SK-N-SH (cell line): ENCODE results near the gene SFT2D3. TPM values are rescaled to one million over a fixed set of nuclear protein-coding genes. Genes with fewer than 3 reads are reported as not detected.

Source experiments
- CTCF ChIA-PET: fragments of 300-600, 350-600 bp; formaldehyde crosslinking; extraction: SDS; loops from one replicate; lab custom pipeline; 2021; lab: Yijun Ruan, JAX
- POLR2A ChIA-PET: fragments of 350-600 bp; sonication (Branson Sonifier 250); formaldehyde crosslinking; extraction: SDS; loops from one replicate; lab custom pipeline; 2020; ENCODE audit warnings: antibody characterized with exemption, inconsistent platforms; lab: Yijun Ruan, JAX
- DNase-seq: peaks from one replicate; pipeline ENCODE4 v3.0.0; 2012
- H2AFZ ChIP-seq: fragments of 200-600 bp; sonication (generic); 2 replicates; pipeline ENCODE4 v1.8.1; 2016; ENCODE audit warnings: antibody characterized with exemption, mild to moderate bottlenecking, low read depth
- H3F3A ChIP-seq: fragments of 200-600 bp; sonication (generic); replicated peaks from 2 replicates; pipeline ENCODE3; 2016; ENCODE audit warnings: antibody characterized with exemption, mild to moderate bottlenecking; ENCODE audit not compliant: insufficient read depth
- H3K27ac ChIP-seq, 2 experiments: fragments of 200-500 bp in 1 of 2; fragments of 200-600 bp in 1 of 2; sonication (Bioruptor generic) in 1 of 2; sonication (generic), shearing (Covaris generic) in 1 of 2; 2 replicates each; pipeline versions ENCODE4 v1.5.1 to v1.6.1; 2014 to 2016; ENCODE audit warnings: low read depth in 2 of 2, inconsistent platforms in 1 of 2, low read length in 1 of 2, mild to moderate bottlenecking in 1 of 2, mixed read lengths in 1 of 2
- H3K27me3 ChIP-seq: fragments of 200-600 bp; sonication (generic), shearing (Covaris generic); 2 replicates; pipeline ENCODE4 v1.6.1; 2016; ENCODE audit warnings: mixed run types; ENCODE audit not compliant: insufficient read depth
- H3K36me3 ChIP-seq, 2 experiments: fragments of 200-500 bp in 1 of 2; fragments of 200-600 bp in 1 of 2; sonication (Bioruptor generic) in 1 of 2; sonication (generic) in 1 of 2; replicated peaks in 1 of 2; 2 replicates each; pipeline versions ENCODE3 to v1.5.1; 2014 to 2016; ENCODE audit warnings: low read length in 1 of 2, mild to moderate bottlenecking in 1 of 2; ENCODE audit not compliant: insufficient read depth in 2 of 2, control insufficient read depth in 1 of 2
- H3K4me1 ChIP-seq, 2 experiments: fragments of 200-500 bp in 1 of 2; fragments of 200-600 bp in 1 of 2; sonication (Bioruptor generic) in 1 of 2; sonication (generic), shearing (Covaris generic) in 1 of 2; 2 replicates each; pipeline versions ENCODE4 v1.5.1 to v1.6.1; 2014 to 2016; ENCODE audit warnings: low read depth in 1 of 2, low read length in 1 of 2, mixed run types in 1 of 2; ENCODE audit not compliant: insufficient read depth in 2 of 2, control insufficient read depth in 1 of 2
- H3K4me2 ChIP-seq: fragments of 200-600 bp; sonication (generic), shearing (Covaris generic); 2 replicates; pipeline ENCODE4 v1.6.1; 2017; ENCODE audit warnings: mixed run types
- H3K4me3 ChIP-seq, 2 experiments: fragments of 200-500 bp in 1 of 2; fragments of 200-600 bp in 1 of 2; sonication (Bioruptor generic) in 1 of 2; sonication (generic), shearing (Covaris generic) in 1 of 2; 2 replicates each; pipeline versions ENCODE4 v1.5.1 to v1.8.1; 2014 to 2016; ENCODE audit warnings: low read depth in 2 of 2, inconsistent platforms in 1 of 2, low read length in 1 of 2, mild to moderate bottlenecking in 1 of 2, mixed read lengths in 1 of 2, moderate library complexity in 1 of 2
- H3K79me2 ChIP-seq: fragments of 200-600 bp; sonication (generic); 2 replicates; pipeline ENCODE4 v1.8.1; 2017; ENCODE audit warnings: mild to moderate bottlenecking; ENCODE audit not compliant: insufficient read depth
- H3K9ac ChIP-seq: fragments of 200-600 bp; sonication (generic); 2 replicates; pipeline ENCODE4 v1.6.1; 2017; ENCODE audit warnings: mixed run types
- H3K9me2 ChIP-seq: fragments of 200-600 bp; sonication (generic); 2 replicates; pipeline ENCODE4 v1.6.1; 2017; ENCODE audit warnings: mixed run types
- H3K9me3 ChIP-seq: fragments of 200-600 bp; sonication (generic); 2 replicates; pipeline ENCODE4 v1.6.1; 2017; ENCODE audit warnings: mixed run types, mild to moderate bottlenecking, moderate library complexity
- H4K20me1 ChIP-seq: fragments of 200-600 bp; sonication (generic); 2 replicates; pipeline ENCODE4 v1.6.1; 2017; ENCODE audit warnings: mild to moderate bottlenecking, mixed run types; ENCODE audit not compliant: insufficient read depth
- EZH2phosphoT487 ChIP-seq: fragments of 200-600 bp; sonication (generic); IDR thresholded peaks from 2 replicates; pipeline ENCODE4 v1.6.1; 2017; ENCODE audit warnings: low read depth, mixed run types, mild to moderate bottlenecking, antibody characterized with exemption, moderate library complexity, borderline replicate concordance
- GABPA ChIP-seq: IDR thresholded peaks from 2 replicates; pipeline ENCODE4 v1.4.0; 2012; ENCODE audit warnings: low read depth, mild to moderate bottlenecking
- PBX3 ChIP-seq: IDR thresholded peaks from 2 replicates; pipeline ENCODE4; 2012
- POLR2AphosphoS5 ChIP-seq: IDR thresholded peaks from 2 replicates; pipeline ENCODE4 v1.6.1; 2012; ENCODE audit warnings: low read depth, low read length
- TAF1 ChIP-seq: IDR thresholded peaks from 2 replicates; pipeline ENCODE4 v1.6.1; 2012; ENCODE audit warnings: low read depth, mild to moderate bottlenecking, low read length, moderate library complexity, borderline replicate concordance
- TEAD4 ChIP-seq: IDR thresholded peaks from 2 replicates; pipeline ENCODE4 v1.4.0; 2012; ENCODE audit warnings: mild to moderate bottlenecking, borderline replicate concordance; ENCODE audit not compliant: insufficient read depth
- USF2 ChIP-seq: fragments of 150-350 bp; IDR thresholded peaks from 2 replicates; pipeline ENCODE4 v1.6.1; 2017; ENCODE audit warnings: antibody characterized with exemption, low read length, low read depth, borderline replicate concordance
- WGBS: methylation state at CpG from one replicate; pipeline ENCODE4 v1.1.6; 2017; ENCODE audit warnings: low lambda C conversion rate; 5-methylcytosine and 5-hydroxymethylcytosine counted together
- polyA plus RNA-seq, 3 experiments: library from polyadenylated mRNA; depleted of rRNA; stranded (reverse); fragments of >200 nt; gene quantifications; 2 replicates each; pipeline ENCODE4 v1.2.3, GENCODE V29; 2012
- TF ChIP-seq, protein P1 (sequence below): fragments of 200-600 bp; sonication (generic); IDR thresholded peaks from 2 replicates; pipeline ENCODE4 v1.6.1; 2017; ENCODE audit warnings: antibody characterized with exemption, mild to moderate bottlenecking, moderate library complexity

SFT2D3 gene
- polyA plus RNA-seq, 1 of the 3 experiments (the other 2 are of a cell fraction), result 3.2 TPM

GRCh38 chr2:127664065-127664894 is 37.0 kb upstream of the SFT2D3 start:
- no peaks in the 10 kb centered on the region for H4K20me1 ChIP-seq
- no peaks in the 10 kb centered on the region for H3F3A ChIP-seq
- H3K9me2 ChIP-seq, result no peaks in the 10 kb centered on the region
- no peaks in the 10 kb centered on the region for H3K36me3 ChIP-seq
- TF ChIP-seq USF2, result no peak
- TF ChIP-seq GABPA, result no peak
- no peak for TF ChIP-seq TEAD4
- no peak for TF ChIP-seq PBX3
- TF ChIP-seq, protein P1, sequence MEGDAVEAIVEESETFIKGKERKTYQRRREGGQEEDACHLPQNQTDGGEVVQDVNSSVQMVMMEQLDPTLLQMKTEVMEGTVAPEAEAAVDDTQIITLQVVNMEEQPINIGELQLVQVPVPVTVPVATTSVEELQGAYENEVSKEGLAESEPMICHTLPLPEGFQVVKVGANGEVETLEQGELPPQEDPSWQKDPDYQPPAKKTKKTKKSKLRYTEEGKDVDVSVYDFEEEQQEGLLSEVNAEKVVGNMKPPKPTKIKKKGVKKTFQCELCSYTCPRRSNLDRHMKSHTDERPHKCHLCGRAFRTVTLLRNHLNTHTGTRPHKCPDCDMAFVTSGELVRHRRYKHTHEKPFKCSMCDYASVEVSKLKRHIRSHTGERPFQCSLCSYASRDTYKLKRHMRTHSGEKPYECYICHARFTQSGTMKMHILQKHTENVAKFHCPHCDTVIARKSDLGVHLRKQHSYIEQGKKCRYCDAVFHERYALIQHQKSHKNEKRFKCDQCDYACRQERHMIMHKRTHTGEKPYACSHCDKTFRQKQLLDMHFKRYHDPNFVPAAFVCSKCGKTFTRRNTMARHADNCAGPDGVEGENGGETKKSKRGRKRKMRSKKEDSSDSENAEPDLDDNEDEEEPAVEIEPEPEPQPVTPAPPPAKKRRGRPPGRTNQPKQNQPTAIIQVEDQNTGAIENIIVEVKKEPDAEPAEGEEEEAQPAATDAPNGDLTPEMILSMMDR, result no peak
- TF ChIP-seq TAF1, result no peak
- TF ChIP-seq, all 33 proteins: peak for 0
- CTCF ChIA-PET, result interaction anchor here (0.6 to 1.5 kb wide), 3 partner anchors 12 to 249 kb away, joined by 3 read pairs; no protein-coding TSS in a partner anchor
- Histone ChIP-seq H3K9me3 (no peaks in the 10 kb centered on the region), H3K4me2 (no peak overlapping the region), H3K27me3 (no peaks in the 10 kb centered on the region), H3K79me2 (0 out of 2 replicates have a peak, but pooled peaks cover 3% of the 10 kb centered on the region), H3K27ac (no peak overlapping the region), H3K9ac (no peak overlapping the region), H3K4me3 (no peak overlapping the region), H3K4me1 (peaks cover 0 to 21% of the 10 kb centered on the region in 2 experiments; a peak in 1 of 4 replicates), H2AFZ (no peak overlapping the region)
- 91% methylated on average over 44 of the region's 69 CpGs for WGBS
- DNase-seq, result no peak
- POLR2A ChIA-PET, result interaction anchor here (1.8 kb wide), 1 partner anchor 11 kb away, joined by 6 read pairs; the partner anchor contains the start of gene LIMS2

DNA sequence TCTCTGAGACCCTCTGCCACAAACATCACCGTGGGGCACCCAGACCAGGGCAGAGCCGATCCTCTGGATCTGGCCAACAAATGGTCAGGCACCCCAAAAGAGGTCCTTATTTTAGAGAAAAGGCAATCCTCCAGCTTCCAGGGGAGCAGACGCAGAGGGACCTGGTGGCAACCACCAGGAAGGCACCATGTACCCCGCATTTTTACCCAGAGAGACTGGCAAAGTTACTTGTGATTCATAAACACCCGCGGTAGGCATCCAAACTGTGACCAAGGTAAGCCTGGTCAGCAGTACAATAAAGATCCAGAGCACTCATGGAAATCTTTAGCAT is 36.4 kb upstream of the SFT2D3 start:
- DNase-seq, result no peak
- Histone ChIP-seq H3K4me3 (no peak overlapping the region), H3F3A (no peaks in the 10 kb centered on the region), H3K4me1 (peaks cover 0 to 21% of the 10 kb centered on the region in 2 experiments; a peak in 1 of 4 replicates), H4K20me1 (no peaks in the 10 kb centered on the region), H3K79me2 (0 out of 2 replicates have a peak, but pooled peaks cover 3% of the 10 kb centered on the region), H3K27me3 (no peaks in the 10 kb centered on the region), H3K9me2 (no peaks in the 10 kb centered on the region), H3K4me2 (no peak overlapping the region), H3K36me3 (no peaks in the 10 kb centered on the region), H3K9ac (no peak overlapping the region), H3K27ac (no peak overlapping the region), H3K9me3 (no peaks in the 10 kb centered on the region), H2AFZ (no peak overlapping the region)
- CTCF ChIA-PET, result interaction anchor here (1.5 kb wide), 1 partner anchor 13 kb away, joined by 3 read pairs; no protein-coding TSS in a partner anchor
- 92% methylated on average over 2 of the region's 6 CpGs for WGBS
- TF ChIP-seq POLR2AphosphoS5 (no peak), EZH2phosphoT487 (no peak)
- POLR2A ChIA-PET, result no interaction called here
